ENCODE data around the gene POU2F1. TPM values are rescaled to one million over a fixed set of nuclear protein-coding genes. Genes with fewer than 3 reads are reported as not detected.

POU2F1 gene
- total and polyA plus RNA-seq, 2 donors (not counting 1 experiment from before 2014, with no cell fraction given): 5.2 to 48.8 TPM

- intact Hi-C loops (cut with micrococcal nuclease): no loop called here
- CTCF ChIA-PET: no interaction called here
- POLR2A ChIA-PET: interaction anchor here (0.7 kb wide), 1 partner anchor 10 kb away, joined by 6 read pairs; no protein-coding TSS in a partner anchor
- no peaks in the 10 kb centered on the region for H3K9me3 Mint-ChIP-seq (ENCODE audit: insufficient read depth)
- Histone ChIP-seq H3K4me2 (replicated peaks; ENCODE audit: low read depth, low read length, poor library complexity, severe bottlenecking) (no peak overlapping the region), H4K20me1 (ENCODE audit: control insufficient read depth, insufficient read depth, low read length, poor library complexity, severe bottlenecking) (no peaks in the 10 kb centered on the region), H3K9ac (ENCODE audit: low read length) (no peak overlapping the region), H3K36me3 (replicated peaks in 1 of 2; ENCODE audit: control extremely low read depth in 1 of 2, control insufficient read depth in 1 of 2, extremely low read depth in 1 of 2, insufficient read depth in 2 of 2, low read length in 1 of 2) (no peaks in the 10 kb centered on the region), H3K4me3 (ENCODE audit: control extremely low read depth in 1 of 5, extremely low read depth in 1 of 5, insufficient read depth in 1 of 5, low read depth in 2 of 5, low read length in 4 of 5) (no peak overlapping the region), H3K27ac (ENCODE audit: low read length in 2 of 2) (no peak overlapping the region), H3K4me1 (ENCODE audit: control insufficient read depth in 2 of 2, insufficient read depth in 2 of 2, low read length in 2 of 2) (no peaks in the 10 kb centered on the region), H3K79me2 (ENCODE audit: control insufficient read depth, insufficient read depth, low read length) (no peaks in the 10 kb centered on the region), H2AFZ (ENCODE audit: insufficient read depth, low read depth, low read length, poor library complexity, severe bottlenecking) (no peak overlapping the region), H3K9me3 (ENCODE audit: control extremely low read depth in 1 of 3, control insufficient read depth in 2 of 3, insufficient read depth in 1 of 3, low read length in 2 of 3) (peaks cover 0 to 14% (median under 1%) of the 10 kb centered on the region in 3 donors), H3K27me3 (replicated peaks in 1 of 4; ENCODE audit: control extremely low read depth in 1 of 4, control insufficient read depth in 3 of 4, insufficient read depth in 4 of 4, low read length in 3 of 4) (no peaks in the 10 kb centered on the region)
- no peaks in the 10 kb centered on the region for H3K27me3 Mint-ChIP-seq
- TF ChIP-seq EZH2 (IDR thresholded peaks at IDR 0.05; ENCODE audit: borderline replicate concordance, insufficient read depth, low read depth, low read length, poor library complexity, severe bottlenecking): no peak
- DNase-seq: no peak
- no peak overlapping the region for H3K4me3 Mint-ChIP-seq
- no peaks in the 10 kb centered on the region for H3K4me1 Mint-ChIP-seq
- H3K27ac Mint-ChIP-seq: no peak overlapping the region
- ATAC-seq (ENCODE audit: low read depth): no peak
- no CpG with 5 or more reads among the region's 4 CpGs for WGBS (ENCODE audit: insufficient coverage)
These were observed 20.4 kb upstream of the POU2F1 start for GRCh38 chr1:167200272-167200671.

- H4K20me1 ChIP-seq (ENCODE audit: control insufficient read depth, insufficient read depth, low read length, poor library complexity, severe bottlenecking): no peaks in the 10 kb centered on the region
- no peak overlapping the region for H3K4me3 ChIP-seq (ENCODE audit: control extremely low read depth in 1 of 5, extremely low read depth in 1 of 5, insufficient read depth in 1 of 5, low read depth in 2 of 5, low read length in 4 of 5)
- H3K27ac Mint-ChIP-seq: no peak overlapping the region
- H3K79me2 ChIP-seq (ENCODE audit: control insufficient read depth, insufficient read depth, low read length): no peaks in the 10 kb centered on the region
- H2AFZ ChIP-seq (ENCODE audit: insufficient read depth, low read depth, low read length, poor library complexity, severe bottlenecking): no peak overlapping the region
- WGBS (ENCODE audit: insufficient coverage): 100% methylated on average over 1 of the region's 3 CpGs
- no peaks in the 10 kb centered on the region for H3K36me3 ChIP-seq (replicated peaks in 1 of 2; ENCODE audit: control extremely low read depth in 1 of 2, control insufficient read depth in 1 of 2, extremely low read depth in 1 of 2, insufficient read depth in 2 of 2, low read length in 1 of 2)
- H3K27me3 ChIP-seq (replicated peaks in 1 of 4; ENCODE audit: control extremely low read depth in 1 of 4, control insufficient read depth in 3 of 4, insufficient read depth in 4 of 4, low read length in 3 of 4): no peaks in the 10 kb centered on the region
- no peak for DNase-seq
- no peak for ATAC-seq (ENCODE audit: low read depth)
- TF ChIP-seq CTCF (IDR thresholded peaks at IDR 0.05) (no peak), EZH2 (IDR thresholded peaks at IDR 0.05; ENCODE audit: borderline replicate concordance, insufficient read depth, low read depth, low read length, poor library complexity, severe bottlenecking) (no peak)
- ChIA-PET POLR2A (interaction anchor here (0.7 kb wide), 1 partner anchor 11 kb away, joined by 6 read pairs; no protein-coding TSS in a partner anchor), CTCF (no interaction called here)
- H3K9ac ChIP-seq (ENCODE audit: low read length): no peak overlapping the region
- no peak overlapping the region for H3K4me2 ChIP-seq (replicated peaks; ENCODE audit: low read depth, low read length, poor library complexity, severe bottlenecking)
- H3K4me1 Mint-ChIP-seq: no peaks in the 10 kb centered on the region
- H3K27me3 Mint-ChIP-seq: no peaks in the 10 kb centered on the region
- no peaks in the 10 kb centered on the region for H3K9me3 Mint-ChIP-seq (ENCODE audit: insufficient read depth)
- peaks cover 0 to 15% (median 2%) of the 10 kb centered on the region in 3 donors for H3K9me3 ChIP-seq (ENCODE audit: control extremely low read depth in 1 of 3, control insufficient read depth in 2 of 3, insufficient read depth in 1 of 3, low read length in 2 of 3)
- no peaks in the 10 kb centered on the region for H3K4me1 ChIP-seq (ENCODE audit: control insufficient read depth in 2 of 2, insufficient read depth in 2 of 2, low read length in 2 of 2)
- H3K27ac ChIP-seq (ENCODE audit: low read length in 2 of 2): no peak overlapping the region
- H3K4me3 Mint-ChIP-seq: no peak overlapping the region
- intact Hi-C loops (cut with micrococcal nuclease): no loop called here
These were observed 19.9 kb upstream of the POU2F1 start for GRCh38 chr1:167200749-167201148.
